Endodermal cell (in vitro differentiated cells): Measurements from ENCODE around the gene MISP3. TPM values are rescaled to one million over a fixed set of nuclear protein-coding genes. Genes with fewer than 3 reads are reported as not detected.
"Not testable (repeated sequence)": the region's sequence is repeated elsewhere in the genome, so short reads cannot be mapped to it uniquely, and the experiment has no call there.

ENCODE experiments used
- DNase-seq: peaks from one replicate; pipeline ENCODE4 v3.0.0-alpha.2; 2017
- H3K27ac ChIP-seq: 2 replicates; pipeline ENCODE4 v1.5.1; 2013; ENCODE audit warnings: mild to moderate bottlenecking, low read depth, low read length, moderate library complexity
- H3K27me3 ChIP-seq: 2 replicates; pipeline ENCODE4 v1.6.1; 2013; ENCODE audit warnings: mild to moderate bottlenecking, low read length, moderate library complexity; ENCODE audit not compliant: insufficient read depth, control insufficient read depth, poor library complexity, severe bottlenecking
- H3K36me3 ChIP-seq: 2 replicates; pipeline ENCODE4 v1.7.0; 2013; ENCODE audit warnings: mild to moderate bottlenecking, low read length, moderate library complexity; ENCODE audit not compliant: control insufficient read depth, insufficient read depth
- H3K4me1 ChIP-seq: one replicate; pipeline ENCODE4 v1.7.0; 2013; ENCODE audit warnings: low read length; ENCODE audit not compliant: control insufficient read depth, insufficient read depth
- H3K4me3 ChIP-seq: 2 replicates; pipeline ENCODE4 v1.5.1; 2013; ENCODE audit warnings: mild to moderate bottlenecking, low read length, moderate library complexity
- H3K9ac ChIP-seq: 2 replicates; pipeline ENCODE4 v1.6.1; 2013; ENCODE audit warnings: mild to moderate bottlenecking, low read length, moderate library complexity; ENCODE audit not compliant: poor library complexity, severe bottlenecking; ENCODE audit errors: extremely low read depth
- H3K9me3 ChIP-seq: 2 replicates; pipeline ENCODE4 v1.6.1; 2013; ENCODE audit warnings: mild to moderate bottlenecking, low read length, moderate library complexity; ENCODE audit not compliant: control insufficient read depth
- H3K27ac Mint-ChIP-seq: 2 replicates; pipeline ENCODE4 v1.8.0; 2020; ENCODE audit warnings: mixed read lengths
- H3K27me3 Mint-ChIP-seq: 2 replicates; pipeline ENCODE4 v1.8.0; 2021; ENCODE audit warnings: mild to moderate bottlenecking, mixed read lengths; ENCODE audit not compliant: insufficient read depth
- H3K36me3 Mint-ChIP-seq: 2 replicates; pipeline ENCODE4 v1.8.0; 2020; ENCODE audit warnings: low read depth, mixed read lengths
- H3K4me1 Mint-ChIP-seq: 2 replicates; pipeline ENCODE4 v1.8.0; 2020; ENCODE audit warnings: mixed read lengths
- H3K4me3 Mint-ChIP-seq: 2 replicates; pipeline ENCODE4 v1.8.0; 2020; ENCODE audit warnings: mild to moderate bottlenecking, moderate library complexity, mixed read lengths
- H3K9me3 Mint-ChIP-seq: 2 replicates; pipeline ENCODE4 v1.8.0; 2020; ENCODE audit warnings: mild to moderate bottlenecking, mixed read lengths
- CTCF ChIP-seq: fragments of 200-600 bp; sonication (generic); conservative IDR thresholded peaks from 2 replicates; pipeline ENCODE4 v1.5.0; 2021; ENCODE audit warnings: antibody characterized with exemption, mild to moderate bottlenecking
- WGBS, 2 experiments: methylation state at CpG; one replicate each; pipeline versions ENCODE4 v1.1.5 to v1.1.7; 2013; ENCODE audit warnings: missing lambda C conversion rate in 2 of 2, mixed read lengths in 1 of 2; ENCODE audit not compliant: insufficient coverage in 1 of 2, insufficient read length in 1 of 2; 5-methylcytosine and 5-hydroxymethylcytosine counted together
- total RNA-seq, 2 donors: library from RNA; stranded (reverse); fragmentation: NEBNext Ultra II Directional in 1 of 2; extraction: Animal tissue kit (Norgen Biotek cat#: 25700) in 1 of 2; gene quantifications; 2 replicates in 1 of 2; 3 replicates in 1 of 2; pipeline ENCODE4 v1.2.1, GENCODE V29; 2021

Gene MISP3
- total RNA-seq, 2 donors from 2014 or later: 0.73 to 1.4 TPM

GRCh38 chr19:14035706-14036105, 36.9 kb upstream of the MISP3 start:
- Histone ChIP-seq H3K4me3 (no peak overlapping the region), H3K27me3 (peaks cover 7% of the 10 kb centered on the region), H3K9ac (no peak overlapping the region), H3K4me1 (no peaks in the 10 kb centered on the region), H3K9me3 (no peaks in the 10 kb centered on the region), H3K27ac (no peak overlapping the region), H3K36me3 (peaks cover 4% of the 10 kb centered on the region)
- no peak for DNase-seq
- Mint-ChIP-seq H3K4me1 (no peaks in the 10 kb centered on the region), H3K4me3 (no peak overlapping the region), H3K36me3 (peaks cover 8% of the 10 kb centered on the region), H3K27me3 (peaks cover 7% of the 10 kb centered on the region), H3K27ac (no peak overlapping the region), H3K9me3 (no peaks in the 10 kb centered on the region)
- WGBS, 2 experiments: 91 to 92% methylated on average over 5 to 7 of the region's 7 CpGs
- TF ChIP-seq CTCF: no peak

- Mint-ChIP-seq H3K27me3 (no peaks in the 10 kb centered on the region), H3K4me1 (no peaks in the 10 kb centered on the region), H3K4me3 (no peak overlapping the region), H3K27ac (no peak overlapping the region), H3K9me3 (no peaks in the 10 kb centered on the region), H3K36me3 (peaks cover 10% of the 10 kb centered on the region)
- Histone ChIP-seq H3K9ac (no peak overlapping the region), H3K27ac (no peak overlapping the region), H3K4me1 (no peaks in the 10 kb centered on the region), H3K27me3 (no peaks in the 10 kb centered on the region), H3K4me3 (no peak overlapping the region), H3K9me3 (no peaks in the 10 kb centered on the region), H3K36me3 (peaks cover 4% of the 10 kb centered on the region)
- WGBS, 2 experiments: 91 to 94% methylated on average over 3 to 7 of the region's 7 CpGs
- no peak for DNase-seq
- TF ChIP-seq CTCF: no peak
These were observed 33.4 kb upstream of the MISP3 start for GRCh38 chr19:14039181-14039580.

- not testable (repeated sequence) for H3K4me3 Mint-ChIP-seq, H3K9me3 ChIP-seq, H3K9ac ChIP-seq, H3K36me3 ChIP-seq, H3K9me3 Mint-ChIP-seq, H3K4me1 Mint-ChIP-seq, H3K4me1 ChIP-seq, H3K27me3 Mint-ChIP-seq, H3K27me3 ChIP-seq, H3K4me3 ChIP-seq
- DNase-seq: peak; percentile 91
- WGBS, 2 experiments: 73 to 83% methylated on average over 9 to 19 of the region's 19 CpGs
- H3K27ac ChIP-seq: peak overlapping the region; percentile 49
- peaks cover 17% of the 10 kb centered on the region for H3K36me3 Mint-ChIP-seq
- peak overlapping the region; percentile 89 for H3K27ac Mint-ChIP-seq
- TF ChIP-seq CTCF: peak; percentile 82
These were observed 29.7 kb upstream of the MISP3 start for GRCh38 chr19:14042659-14043608.

GRCh38 chr19:14047866-14048265, 24.7 kb upstream of the MISP3 start:
- not testable (repeated sequence) for H3K4me3 Mint-ChIP-seq, H3K27me3 Mint-ChIP-seq
- peaks cover 36% of the 10 kb centered on the region for H3K36me3 Mint-ChIP-seq

More at GRCh38 chr19:14047866-14048265, 24.7 kb upstream of the MISP3 start:
- not testable (repeated sequence) for H3K4me3 ChIP-seq, H3K9ac ChIP-seq, H3K36me3 ChIP-seq, H3K27me3 ChIP-seq, H3K9me3 Mint-ChIP-seq, H3K4me1 Mint-ChIP-seq, H3K27ac Mint-ChIP-seq, DNase-seq, H3K4me1 ChIP-seq, H3K27ac ChIP-seq, H3K9me3 ChIP-seq
- WGBS, 2 experiments: 88 to 95% methylated on average over 7 to 10 of the region's 10 CpGs
